Measurements from ENCODE around the gene UBE2S. TPM values are rescaled to one million over a fixed set of nuclear protein-coding genes. Genes with fewer than 3 reads are reported as not detected.

The UBE2S gene
- total RNA-seq, 3 donors from 2014 or later, result 7.2 to 9.0 (median 8.9) TPM

DNA sequence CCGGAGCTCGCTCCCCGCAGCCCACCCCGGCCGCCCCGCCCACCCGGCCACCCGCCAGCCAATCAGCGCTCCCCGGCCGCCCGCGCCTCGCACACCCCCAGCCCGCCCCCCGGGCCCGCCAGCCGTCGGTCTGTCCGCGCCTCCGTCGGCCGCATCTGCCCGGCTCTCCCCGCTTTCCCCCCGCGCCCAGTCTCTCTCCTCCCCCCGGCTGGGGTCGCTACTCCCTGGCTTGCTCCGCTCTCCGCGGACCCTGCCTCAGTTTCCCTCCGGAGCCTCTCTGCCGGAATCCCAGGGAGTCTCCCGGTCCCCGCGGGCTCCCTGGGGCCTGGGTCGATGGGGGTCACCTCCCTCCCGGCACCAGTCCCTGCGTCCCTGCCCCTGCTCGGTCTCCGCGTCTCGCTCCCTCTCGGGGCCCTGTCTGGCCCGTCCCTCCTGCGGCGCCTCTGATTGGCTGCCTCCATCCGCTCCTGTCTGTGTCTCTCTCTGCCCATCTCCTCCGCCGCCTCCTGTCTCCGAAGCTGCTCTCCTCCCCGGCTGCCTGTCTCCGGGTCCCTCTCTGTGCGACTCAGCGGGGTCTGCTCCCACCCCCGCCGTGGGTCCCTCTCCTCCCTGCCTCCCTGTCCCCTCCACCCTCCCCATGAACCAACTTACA is 37.8 kb downstream of the UBE2S start:
- TF ChIP-seq, protein P1, sequence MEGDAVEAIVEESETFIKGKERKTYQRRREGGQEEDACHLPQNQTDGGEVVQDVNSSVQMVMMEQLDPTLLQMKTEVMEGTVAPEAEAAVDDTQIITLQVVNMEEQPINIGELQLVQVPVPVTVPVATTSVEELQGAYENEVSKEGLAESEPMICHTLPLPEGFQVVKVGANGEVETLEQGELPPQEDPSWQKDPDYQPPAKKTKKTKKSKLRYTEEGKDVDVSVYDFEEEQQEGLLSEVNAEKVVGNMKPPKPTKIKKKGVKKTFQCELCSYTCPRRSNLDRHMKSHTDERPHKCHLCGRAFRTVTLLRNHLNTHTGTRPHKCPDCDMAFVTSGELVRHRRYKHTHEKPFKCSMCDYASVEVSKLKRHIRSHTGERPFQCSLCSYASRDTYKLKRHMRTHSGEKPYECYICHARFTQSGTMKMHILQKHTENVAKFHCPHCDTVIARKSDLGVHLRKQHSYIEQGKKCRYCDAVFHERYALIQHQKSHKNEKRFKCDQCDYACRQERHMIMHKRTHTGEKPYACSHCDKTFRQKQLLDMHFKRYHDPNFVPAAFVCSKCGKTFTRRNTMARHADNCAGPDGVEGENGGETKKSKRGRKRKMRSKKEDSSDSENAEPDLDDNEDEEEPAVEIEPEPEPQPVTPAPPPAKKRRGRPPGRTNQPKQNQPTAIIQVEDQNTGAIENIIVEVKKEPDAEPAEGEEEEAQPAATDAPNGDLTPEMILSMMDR (IDR thresholded peaks at IDR 0.05), result no peak
- TF ChIP-seq POLR2AphosphoS5 (IDR thresholded peaks at IDR 0.05) (no peak), POLR2A (IDR thresholded peaks at IDR 0.05) (no peak)
- DNase-seq (ENCODE audit: low spot score in 2 of 2), result no peak
- Histone ChIP-seq H3K4me1 (peaks cover 4 to 6% of the 10 kb centered on the region in 2 donors), H3K4me3 (peak overlapping the region; percentile 9 to 64 (median 45)), H3K27ac (peak overlapping the region in 1 of 2 donors; percentile 2), H3K36me3 (no peaks in the 10 kb centered on the region), H3K27me3 (peaks cover 16 to 62% of the 10 kb centered on the region in 2 donors), H3K9me3 (no peaks in the 10 kb centered on the region)
- intact Hi-C loops (cut with DNase I; ENCODE audit: low total_unique reads), result no loop called here

DNA sequence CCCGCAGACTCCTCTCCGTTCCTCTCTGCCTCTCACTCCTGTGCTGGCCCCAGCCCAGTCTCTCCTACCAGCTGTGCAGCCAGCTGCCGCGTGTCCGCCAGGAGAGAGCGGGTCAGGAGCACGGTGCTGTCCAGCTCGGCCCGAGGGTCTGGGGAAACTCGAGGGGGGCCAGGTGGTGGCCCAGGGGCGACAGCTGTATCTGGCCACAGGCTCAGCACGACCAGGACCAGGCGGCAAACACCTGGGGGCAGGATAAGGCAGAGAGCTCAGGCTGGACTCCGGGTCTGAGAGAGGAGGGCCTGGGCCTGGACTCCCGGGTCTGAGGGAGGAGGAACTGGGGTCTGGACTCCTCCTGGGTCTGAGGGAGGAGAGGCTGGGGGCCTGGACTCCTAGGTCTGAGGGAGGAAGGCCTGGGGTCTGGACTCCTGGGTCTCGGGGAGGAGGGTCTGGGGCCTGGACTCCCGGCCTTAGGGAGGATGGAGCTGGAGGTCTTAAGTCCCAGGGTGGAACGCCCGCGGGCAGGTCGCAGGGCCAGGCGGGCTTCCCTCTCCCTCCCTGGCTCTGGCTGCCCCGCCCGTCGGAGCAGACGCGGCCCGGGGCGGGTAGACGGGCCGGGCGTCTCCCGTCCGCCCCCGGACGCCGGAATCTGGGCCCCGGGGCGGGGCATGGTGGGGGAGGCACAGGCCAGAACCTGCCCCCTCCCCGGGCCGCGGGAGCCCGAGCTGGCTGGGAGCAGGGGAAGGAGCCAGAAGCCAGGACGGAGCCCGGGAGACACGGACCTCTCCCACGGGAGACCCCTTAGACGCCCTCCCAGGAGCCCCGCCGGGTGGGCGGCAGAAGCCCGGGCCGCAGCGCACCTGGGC is 38.7 kb downstream of the UBE2S start:
- DNase-seq (ENCODE audit: low spot score in 2 of 2), result no peak
- TF ChIP-seq POLR2AphosphoS5 (IDR thresholded peaks at IDR 0.05) (no peak), POLR2A (IDR thresholded peaks at IDR 0.05) (no peak)
- TF ChIP-seq, protein P1 (IDR thresholded peaks at IDR 0.05), result no peak
- Histone ChIP-seq H3K4me3 (peak overlapping the region in 2 of 3 donors; percentile 45 to 64), H3K36me3 (no peaks in the 10 kb centered on the region), H3K4me1 (peaks cover 4 to 6% of the 10 kb centered on the region in 2 donors), H3K9me3 (no peaks in the 10 kb centered on the region), H3K27me3 (peaks cover 16 to 59% of the 10 kb centered on the region in 2 donors), H3K27ac (peak overlapping the region in 1 of 2 donors; percentile 2)
- intact Hi-C loops (cut with DNase I; ENCODE audit: low total_unique reads), result no loop called here

DNA sequence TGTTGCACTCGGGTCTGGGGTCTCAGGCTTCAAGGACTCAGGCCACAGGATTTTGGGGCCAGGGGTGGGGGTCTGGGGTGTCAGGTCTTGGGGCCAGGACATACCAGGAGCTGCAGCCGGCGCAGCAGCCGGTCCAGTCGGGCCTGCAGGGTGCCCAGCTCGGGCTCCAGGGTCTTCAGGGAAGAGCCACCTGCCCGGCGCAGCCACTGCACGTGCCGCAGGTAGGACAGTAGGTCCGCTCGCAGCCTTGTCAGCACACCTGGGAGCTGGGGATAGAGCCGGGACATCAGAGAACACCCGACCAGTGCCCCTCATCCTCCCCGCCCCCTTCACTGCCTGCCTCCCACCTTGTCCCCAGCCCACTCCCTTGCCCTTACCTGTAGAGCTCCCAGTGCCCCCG is 39.5 kb downstream of the UBE2S start:
- no peaks in the 10 kb centered on the region for H3K36me3 ChIP-seq
- intact Hi-C loops (cut with DNase I; ENCODE audit: low total_unique reads), result no loop called here
- no peak for DNase-seq (ENCODE audit: low spot score in 2 of 2)
- H3K4me1 ChIP-seq, result peaks cover 4 to 6% of the 10 kb centered on the region in 2 donors
- TF ChIP-seq, protein P1 (IDR thresholded peaks at IDR 0.05), result no peak
- TF ChIP-seq POLR2AphosphoS5 (IDR thresholded peaks at IDR 0.05), result no peak
- no peak for TF ChIP-seq POLR2A (IDR thresholded peaks at IDR 0.05)
- no peaks in the 10 kb centered on the region for H3K9me3 ChIP-seq
- no peak overlapping the region for H3K4me3 ChIP-seq
- peaks cover 16 to 51% of the 10 kb centered on the region in 2 donors for H3K27me3 ChIP-seq
- H3K27ac ChIP-seq, result no peak overlapping the region

DNA sequence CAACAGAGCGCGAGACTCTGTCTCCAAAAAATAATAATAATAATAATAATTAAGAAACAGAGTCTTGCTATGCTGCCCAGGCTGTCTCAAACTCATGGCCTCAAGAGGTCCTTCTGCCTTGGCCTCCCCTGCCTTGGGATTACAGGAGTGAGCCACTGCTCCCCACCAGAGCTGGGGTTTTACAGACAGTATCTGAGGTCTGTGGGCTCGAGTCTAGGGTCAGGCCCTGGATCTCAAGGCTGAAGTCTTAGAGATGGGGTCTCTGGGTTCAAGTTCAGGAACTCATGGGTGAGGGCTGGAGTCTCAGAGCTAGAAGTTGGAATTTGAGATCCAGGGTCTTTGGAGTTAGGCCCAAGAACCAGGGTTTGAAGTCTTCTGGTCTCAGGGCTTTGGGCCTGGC is 40.8 kb downstream of the UBE2S start:
- peaks cover 4 to 6% of the 10 kb centered on the region in 2 donors for H3K4me1 ChIP-seq
- no peaks in the 10 kb centered on the region for H3K36me3 ChIP-seq
- intact Hi-C loops (cut with DNase I; ENCODE audit: low total_unique reads), result no loop called here
- no peak overlapping the region for H3K27ac ChIP-seq
- H3K4me3 ChIP-seq, result no peak overlapping the region
- DNase-seq (ENCODE audit: low spot score in 2 of 2), result no peak
- no peaks in the 10 kb centered on the region for H3K9me3 ChIP-seq
- H3K27me3 ChIP-seq, result peaks cover 16 to 38% of the 10 kb centered on the region in 2 donors
- TF ChIP-seq POLR2AphosphoS5 (IDR thresholded peaks at IDR 0.05) (no peak), POLR2A (IDR thresholded peaks at IDR 0.05) (no peak)
- TF ChIP-seq, protein P1 (IDR thresholded peaks at IDR 0.05), result no peak

DNA sequence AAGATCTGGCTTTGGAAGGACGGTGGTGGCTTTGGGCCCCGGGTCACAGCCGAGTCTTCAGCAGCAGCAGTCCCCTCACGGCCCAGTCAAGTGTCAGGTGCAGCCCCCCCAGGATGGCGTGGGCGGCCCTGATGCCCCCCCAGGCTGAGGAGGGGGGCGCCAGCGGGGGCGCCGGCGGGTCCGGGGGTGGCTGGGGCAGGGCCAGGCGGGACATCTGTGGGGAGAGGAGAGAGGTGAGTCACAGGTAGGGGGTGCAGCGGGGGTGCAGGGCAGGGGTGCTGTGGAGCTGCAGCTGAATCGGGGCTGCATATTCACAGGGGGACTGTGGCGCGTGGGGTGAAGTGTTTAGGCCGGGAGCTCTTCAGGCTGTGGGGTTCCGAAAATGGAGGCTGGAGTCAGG is 41.6 kb downstream of the UBE2S start:
- intact Hi-C loops (cut with DNase I; ENCODE audit: low total_unique reads), result no loop called here
- Histone ChIP-seq H3K27me3 (peaks cover 16 to 30% of the 10 kb centered on the region in 2 donors), H3K9me3 (no peaks in the 10 kb centered on the region), H3K4me1 (peaks cover 4 to 6% of the 10 kb centered on the region in 2 donors), H3K4me3 (no peak overlapping the region), H3K36me3 (no peaks in the 10 kb centered on the region), H3K27ac (no peak overlapping the region)
- TF ChIP-seq POLR2AphosphoS5 (IDR thresholded peaks at IDR 0.05) (no peak), POLR2A (IDR thresholded peaks at IDR 0.05) (no peak)
- TF ChIP-seq, protein P1 (IDR thresholded peaks at IDR 0.05), result no peak
- no peak for DNase-seq (ENCODE audit: low spot score in 2 of 2)

Data from breast epithelium (tissue), 4 donors.